Measurements from ENCODE around the gene SCAPER.
A peak's percentile ranks its signal among the peaks of the same experiment; 100 is the strongest.
"Not testable (repeated sequence)": the region's sequence is repeated elsewhere in the genome, so short reads cannot be mapped to it uniquely, and the experiment has no call there.

The SCAPER gene

DNA sequence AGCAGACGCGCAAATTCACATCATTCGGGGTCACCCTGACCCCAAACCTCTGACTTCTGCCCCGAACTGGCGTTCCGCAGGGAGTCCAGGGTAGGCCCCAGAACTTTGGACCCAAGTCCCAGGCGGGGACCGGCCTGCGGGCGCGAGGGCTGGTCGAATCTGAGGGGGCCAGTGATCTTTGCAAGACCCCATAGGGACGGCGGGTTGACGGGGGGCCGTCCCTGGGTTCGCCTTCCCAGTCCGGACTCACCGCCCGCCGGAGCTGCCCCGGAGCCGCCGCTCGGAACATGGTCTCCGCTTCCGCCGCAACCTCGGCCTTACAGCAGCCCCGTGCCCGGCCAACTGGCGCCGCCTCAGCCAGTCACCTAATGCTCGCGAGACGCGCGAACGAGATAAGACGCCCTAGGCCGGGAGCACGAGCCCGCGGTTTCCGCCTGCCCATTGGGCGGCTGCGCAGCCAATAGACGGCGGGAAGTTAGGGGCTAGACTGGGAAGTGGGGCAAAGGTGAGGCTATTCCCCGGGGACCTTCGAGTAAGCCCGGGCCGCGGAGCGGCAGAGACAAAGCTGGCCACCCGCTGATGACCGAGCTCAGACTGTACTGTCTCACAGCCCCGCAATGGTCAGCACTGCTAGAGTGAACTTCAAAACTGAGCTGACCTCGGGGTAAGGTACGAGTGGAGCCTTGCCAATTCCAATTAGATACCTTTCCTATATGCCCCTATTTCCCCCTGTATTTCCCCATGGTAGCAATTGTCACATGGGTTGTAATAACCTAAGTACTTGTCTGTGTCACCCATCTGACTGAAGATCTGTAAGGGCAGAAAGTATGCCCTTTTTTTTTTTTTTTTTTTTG is 593.8 kb downstream of the SCAPER start, which contains the start of gene ETFA:
Gene ETFA, minus strand, starts transcription at position 370 of the 854 bp plus-strand sequence. Its CDS starts 81 bp downstream, at position 289.
- intact Hi-C loops (cut with DNase I), result no loop called here
- DNase-seq, result peak; percentile 76 to 98 (median 90)

- intact Hi-C loops (cut with DNase I), result no loop called here
- DNase-seq, result peak in 3 of 10 donors; percentile 6 to 21 (median 10)
Measured at GRCh38 chr15:76310475-76311099, 594.6 kb downstream of the SCAPER start.

DNA sequence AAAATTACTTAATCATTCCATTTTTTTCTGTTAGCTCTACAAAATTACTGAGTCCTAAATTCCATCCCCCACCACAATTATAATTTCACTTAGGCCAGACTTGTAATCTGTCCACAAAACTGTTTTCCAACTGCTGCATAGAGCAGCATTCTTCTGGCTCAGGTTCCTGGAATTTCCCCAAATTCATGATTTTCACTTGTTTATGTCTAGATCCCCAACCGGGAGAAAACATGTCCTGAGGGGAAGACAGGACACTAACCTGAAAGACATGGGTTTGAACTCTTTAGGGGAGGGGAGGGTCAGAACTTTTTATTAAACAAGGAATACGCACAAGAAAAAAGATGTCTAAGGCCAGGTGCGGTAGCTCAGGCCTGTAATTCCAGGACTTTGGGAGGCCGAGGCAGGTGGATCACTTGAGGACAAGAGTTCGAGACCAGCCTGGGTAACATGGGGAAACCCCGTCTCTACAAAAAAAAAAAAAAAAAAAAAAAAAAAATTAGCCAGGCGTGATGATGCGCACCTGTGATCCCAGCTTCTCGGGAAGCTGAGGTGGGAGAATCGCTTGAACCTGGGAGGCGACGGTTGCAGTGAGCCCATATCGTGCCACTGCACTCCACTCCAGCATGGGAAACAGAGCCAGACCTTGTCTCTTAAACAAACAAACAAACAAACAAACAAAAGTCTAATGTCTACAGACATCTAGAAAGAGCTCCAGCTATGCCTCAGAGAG is 595.4 kb downstream of the SCAPER start:
- no peak for DNase-seq
- intact Hi-C loops (cut with DNase I), result no loop called here

DNA sequence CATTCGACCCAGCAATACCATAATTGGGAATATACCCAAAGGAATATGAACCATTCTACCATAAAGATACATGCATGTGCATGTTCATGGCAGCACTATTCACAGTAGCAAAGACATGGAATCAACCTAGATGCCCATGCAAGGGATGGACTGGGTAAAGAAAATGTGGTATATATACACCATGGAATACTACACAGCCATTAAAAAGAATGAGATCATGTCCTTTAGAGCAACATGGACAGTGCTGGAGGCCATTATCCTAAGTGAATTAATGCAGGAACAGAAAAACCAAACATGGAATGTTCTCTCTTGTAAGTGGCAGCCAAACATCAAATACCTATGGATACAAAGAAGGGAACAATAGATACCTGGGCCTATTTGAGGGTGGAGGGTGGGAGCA is 601.2 kb downstream of the SCAPER start:
- intact Hi-C loops (cut with DNase I), result no loop called here
- no peak for DNase-seq

DNA sequence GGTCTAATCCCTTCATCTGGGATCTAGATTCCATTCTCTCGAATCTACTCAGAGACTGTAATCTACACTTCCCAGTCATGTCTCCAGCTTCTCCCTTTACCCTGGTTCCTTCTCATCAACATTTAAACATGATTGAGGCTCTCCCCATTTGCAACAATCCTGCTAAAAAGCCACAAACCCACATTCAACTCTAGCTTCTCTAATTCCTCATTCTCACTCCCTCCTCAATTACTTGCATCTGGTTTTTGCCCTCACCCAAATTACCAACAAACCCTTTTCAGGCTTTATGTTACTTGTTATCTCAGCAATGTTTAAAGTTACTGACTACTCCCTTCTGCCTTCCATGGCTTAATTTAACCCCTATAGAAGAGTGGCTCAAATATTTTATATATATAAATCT is 605.4 kb downstream of the SCAPER start:
- intact Hi-C loops (cut with DNase I), result no loop called here
- no peak for DNase-seq

GRCh38 chr15:76298986-76299385 is 606.2 kb downstream of the SCAPER start:
- no peak for DNase-seq
- intact Hi-C loops (cut with DNase I), result no loop called here

- intact Hi-C loops (cut with DNase I); DNase-seq: not testable (repeated sequence)
Measured at GRCh38 chr15:76297951-76298350, 607.2 kb downstream of the SCAPER start.

Measured in posterior cingulate gyrus (tissue), 11 donors.